HepG2 (cell line): Measurements from ENCODE around the gene WDR54. TPM values are rescaled to one million over a fixed set of nuclear protein-coding genes. Genes with fewer than 3 reads are reported as not detected.

ENCODE experiments used
- ATF1 ChIP-seq: IDR thresholded peaks from 2 replicates; pipeline ENCODE4 v1.6.1; 2016; ENCODE audit warnings: mild to moderate bottlenecking, control low read depth
- ATF5 ChIP-seq: sonication (generic); formaldehyde crosslinking; IDR thresholded peaks from 2 replicates; pipeline ENCODE4 v1.4.0; 2020; ENCODE audit warnings: mild to moderate bottlenecking, low read depth, missing genetic modification reagents
- CHD2 ChIP-seq: IDR thresholded peaks from 2 replicates; pipeline ENCODE4 v1.6.1; 2011; ENCODE audit warnings: low read depth, low read length, improper control_type of control experiment
- CSRNP1 ChIP-seq: sonication (generic); formaldehyde crosslinking; IDR thresholded peaks from 2 replicates; pipeline ENCODE4 v1.8.1; 2023; ENCODE audit warnings: mild to moderate bottlenecking, missing genetic modification reagents
- DNMT1 ChIP-seq: sonication (generic); formaldehyde crosslinking; IDR thresholded peaks from 2 replicates; pipeline ENCODE4 v1.5.1; 2020; ENCODE audit warnings: mild to moderate bottlenecking, missing genetic modification reagents
- MXD1 ChIP-seq: sonication (generic); formaldehyde crosslinking; IDR thresholded peaks from 2 replicates; pipeline ENCODE4 v1.4.0; 2020; ENCODE audit warnings: mild to moderate bottlenecking, missing genetic modification reagents
- NKX3-1 ChIP-seq: sonication (generic); formaldehyde crosslinking; IDR thresholded peaks from 2 replicates; pipeline ENCODE4 v1.5.0; 2020; ENCODE audit warnings: missing genetic modification reagents
- POGK ChIP-seq: sonication (generic); formaldehyde crosslinking; conservative IDR thresholded peaks from 2 replicates; pipeline ENCODE4 v1.8.0; 2022; ENCODE audit warnings: mild to moderate bottlenecking, moderate library complexity, missing genetic modification reagents
- SIX1 ChIP-seq: sonication (generic); formaldehyde crosslinking; IDR thresholded peaks from 2 replicates; pipeline ENCODE4 v1.4.0; 2020; ENCODE audit warnings: missing genetic modification reagents, borderline replicate concordance
- YEATS4 ChIP-seq: sonication (generic); formaldehyde crosslinking; IDR thresholded peaks from 2 replicates; pipeline ENCODE4 v1.4.0; 2020; ENCODE audit warnings: missing genetic modification reagents, borderline replicate concordance
- ZNF251 ChIP-seq: sonication (generic); formaldehyde crosslinking; IDR thresholded peaks from 2 replicates; pipeline ENCODE4 v1.9.0; 2021; ENCODE audit warnings: mild to moderate bottlenecking, missing genetic modification reagents
- ZNF274 ChIP-seq: sonication (generic); formaldehyde crosslinking; IDR thresholded peaks from 2 replicates; pipeline ENCODE4 v1.5.1; 2020; ENCODE audit warnings: mild to moderate bottlenecking, missing genetic modification reagents
- ZNF281 ChIP-seq: sonication (generic); formaldehyde crosslinking; IDR thresholded peaks from 2 replicates; pipeline ENCODE4 v1.4.0; 2020; ENCODE audit warnings: missing genetic modification reagents, borderline replicate concordance
- ZNF510 ChIP-seq: sonication (generic); formaldehyde crosslinking; IDR thresholded peaks from 2 replicates; pipeline ENCODE4 v1.4.0; 2020; ENCODE audit warnings: low read depth, mild to moderate bottlenecking, missing genetic modification reagents
- ZNF558 ChIP-seq: sonication (generic); formaldehyde crosslinking; IDR thresholded peaks from 2 replicates; pipeline ENCODE4 v1.9.0; 2022; ENCODE audit warnings: mild to moderate bottlenecking, missing genetic modification reagents, borderline replicate concordance
- ZNF607 ChIP-seq: sonication (generic); formaldehyde crosslinking; IDR thresholded peaks from 2 replicates; pipeline ENCODE4 v1.5.1; 2020; ENCODE audit warnings: missing genetic modification reagents, mild to moderate bottlenecking, borderline replicate concordance
- ZSCAN5A ChIP-seq: sonication (generic); formaldehyde crosslinking; IDR thresholded peaks from 2 replicates; pipeline ENCODE4 v1.8.0; 2022; ENCODE audit warnings: mild to moderate bottlenecking, missing genetic modification reagents, borderline replicate concordance
- polyA plus RNA-seq, 8 experiments: library from polyadenylated mRNA; depleted of rRNA in 3 of 8; stranded (reverse) in 7 of 8; unstranded in 1 of 8; fragments of >200 nt; fragmentation: Illumina TruSeq in 4 of 8; extraction: Trizol in 4 of 8; gene quantifications; 2 replicates each; pipeline versions ENCODE4 v1.2.1 to v1.2.3, GENCODE V29; 2011 to 2016; ENCODE audit warnings: low read depth in 4 of 8, missing spikeins in 1 of 8, mixed read lengths in 1 of 8; ENCODE audit not compliant: insufficient read depth in 1 of 8
- total RNA-seq, 5 experiments: library from RNA; depleted of rRNA; stranded (reverse); fragments of >200 nt; fragmentation: Illumina TruSeq; extraction: Trizol; gene quantifications; 2 replicates each; pipeline ENCODE4 v1.2.3, GENCODE V29; 2016; ENCODE audit warnings: low read depth in 1 of 5

WDR54 gene
- total and polyA plus RNA-seq, 2 of the 13 experiments (the other 11 are each of a cell fraction or from before 2014, with no cell fraction given), result 2.0 to 17.3 TPM

GRCh38 chr2:74454654-74455511 is 33.4 kb downstream of the WDR54 start, which contains the start of gene INO80B (continued):
- TF ChIP-seq POGK (CRISPR knock-in tag), result peak; percentile 92
- peak; percentile 89; the same call in 1 of the 2 replicates for TF ChIP-seq YEATS4 (CRISPR knock-in tag)
- peak; percentile 55; the same call in 1 of the 2 replicates for TF ChIP-seq ZNF607 (CRISPR knock-in tag)
- TF ChIP-seq ZNF274, result peak; percentile 85
- peak; percentile 87 for TF ChIP-seq ATF1 (CRISPR knock-in tag)
- TF ChIP-seq MXD1, result peak; percentile 91
- TF ChIP-seq ATF5, result 0 out of 2 replicates have a peak, but pooled peaks have one; percentile 25
- TF ChIP-seq ZNF510, result peak; percentile 88; the same call in 1 of the 2 replicates
- peak; percentile 25; the same call in 1 of the 2 replicates for TF ChIP-seq ZNF281 (CRISPR knock-in tag)
- 0 out of 2 replicates have a peak, but pooled peaks have one; percentile 60 for TF ChIP-seq CHD2
- TF ChIP-seq SIX1, result peak; percentile 76; the same call in 1 of the 2 replicates
- peak; percentile 37; the same call in 1 of the 2 replicates for TF ChIP-seq DNMT1 (CRISPR knock-in tag)
- TF ChIP-seq CSRNP1 (CRISPR knock-in tag), result peak; percentile 88; the same call in 1 of the 2 replicates
- 0 out of 2 replicates have a peak, but pooled peaks have one; percentile 44 for TF ChIP-seq ZNF251
- TF ChIP-seq ZNF558 (CRISPR knock-in tag), result no peak
- peak; percentile 28; the same call in 1 of the 2 replicates for TF ChIP-seq ZSCAN5A (CRISPR knock-in tag)
- no peak for TF ChIP-seq NKX3-1 (CRISPR knock-in tag)
